Glomerular visceral epithelial cell (primary cell): Measurements from ENCODE around the gene CYP2W1.
"Not testable (repeated sequence)": the region's sequence is repeated elsewhere in the genome, so short reads cannot be mapped to it uniquely, and the experiment has no call there.

Source experiments
- DNase-seq: peaks from one replicate; pipeline ENCODE4 v3.0.0-alpha.2; 2016; ENCODE audit errors: extremely low spot score

CYP2W1 gene

GRCh38 chr7:997404-998395, 14.7 kb downstream of the CYP2W1 start:
- DNase-seq, result no peak

- DNase-seq, result no peak
These were observed 16.3 kb downstream of the CYP2W1 start for GRCh38 chr7:999149-999879.

GRCh38 chr7:999941-1000935, 17.3 kb downstream of the CYP2W1 start:
- no peak for DNase-seq

- DNase-seq, result not testable (repeated sequence)
These were observed 18.2 kb downstream of the CYP2W1 start for GRCh38 chr7:1001069-1001770.

GRCh38 chr7:1002026-1002425, 19.0 kb downstream of the CYP2W1 start:
- DNase-seq, result not testable (repeated sequence)

GRCh38 chr7:1002445-1002844, 19.5 kb downstream of the CYP2W1 start:
- DNase-seq, result not testable (repeated sequence)

- DNase-seq, result no peak
These were observed 21.3 kb downstream of the CYP2W1 start for GRCh38 chr7:1004018-1004852.

GRCh38 chr7:1005303-1005702, 22.3 kb downstream of the CYP2W1 start:
- DNase-seq, result no peak

- DNase-seq, result no peak
These were observed 24.9 kb downstream of the CYP2W1 start for GRCh38 chr7:1007901-1008300.

- no peak for DNase-seq
These were observed 25.9 kb downstream of the CYP2W1 start for GRCh38 chr7:1008733-1009363.

GRCh38 chr7:1009747-1010146, 26.8 kb downstream of the CYP2W1 start:
- DNase-seq, result no peak

GRCh38 chr7:1010226-1010625, 27.2 kb downstream of the CYP2W1 start:
- no peak for DNase-seq

GRCh38 chr7:1011297-1012003, 28.5 kb downstream of the CYP2W1 start:
- no peak for DNase-seq

- DNase-seq, result no peak
These were observed 29.2 kb downstream of the CYP2W1 start for GRCh38 chr7:1012004-1012715.

GRCh38 chr7:1012716-1013095, 29.7 kb downstream of the CYP2W1 start:
- DNase-seq, result no peak

GRCh38 chr7:1013581-1013980, 30.6 kb downstream of the CYP2W1 start:
- DNase-seq, result no peak

- DNase-seq, result no peak
These were observed 31.7 kb downstream of the CYP2W1 start for GRCh38 chr7:1014681-1015080.
